K562 (cell line): ENCODE measurements around the gene NUTM1. TPM values are rescaled to one million over a fixed set of nuclear protein-coding genes. Genes with fewer than 3 reads are reported as not detected.
"Not testable (repeated sequence)": the region's sequence is repeated elsewhere in the genome, so short reads cannot be mapped to it uniquely, and the experiment has no call there.

Source experiments
- ATAC-seq: fragments of 200-7000 bp; cut with Tn5 transposase; 3 replicates; pipeline ENCODE4 v1.9.1; 2020; ENCODE audit warnings: moderate library complexity
- BruUV-seq: library from RNA; stranded (reverse); fragments of 400-500 nt; replicated peaks from 2 replicates; lab custom pipeline; 2021; lab: Mats Ljungman, UMichigan
- CTCF ChIA-PET: fragments of 300-600 bp; formaldehyde crosslinking; extraction: SDS; loops from one replicate; lab custom pipeline; 2021; ENCODE audit warnings: low intra/inter-chr PET ratio; lab: Yijun Ruan, JAX
- POLR2A ChIA-PET: fragments of 300-600, 350-650 bp; sonication (Branson Sonifier 250); formaldehyde crosslinking; extraction: SDS; loops from one replicate; lab custom pipeline; 2021; ENCODE audit warnings: antibody characterized with exemption, inconsistent platforms; lab: Yijun Ruan, JAX
- DNase-seq, 4 experiments: peaks; one replicate each; pipeline versions ENCODE4 v3.0.0 to v3.0.0-alpha.2; 2011 to 2018; ENCODE audit warnings: low spot score in 3 of 4, mixed read lengths in 3 of 4; ENCODE audit errors: extremely low read depth in 1 of 4
- FAIRE-seq: peaks from 2 replicates; lab custom pipeline; 2011; peaks lifted over from hg19 to GRCh38; lab: Jason Lieb, UNC
- H2AFZ ChIP-seq: 2 replicates; pipeline ENCODE4 v1.6.0; 2011; ENCODE audit warnings: low read depth, low read length, control low read depth, inconsistent platforms
- H3K27ac ChIP-seq: fragments of 200-600 bp; 3 replicates; pipeline ENCODE4 v1.8.0; 2011; ENCODE audit warnings: low read depth, mild to moderate bottlenecking, control low read depth, inconsistent platforms, low read length, moderate library complexity, mixed read lengths; ENCODE audit errors: extremely low read depth
- H3K27me3 ChIP-seq, 2 experiments: fragments of 300-600 bp in 1 of 2; 2 replicates in 1 of 2; 3 replicates in 1 of 2; pipeline versions ENCODE4 v1.6.0 to v1.8.0; 2011; ENCODE audit warnings: inconsistent platforms in 2 of 2, low read length in 2 of 2, mild to moderate bottlenecking in 1 of 2, mixed read lengths in 1 of 2, moderate library complexity in 1 of 2; ENCODE audit not compliant: control insufficient read depth in 2 of 2, insufficient read depth in 2 of 2
- H3K36me3 ChIP-seq: fragments of 300-600 bp; 3 replicates; pipeline ENCODE4 v1.8.0; 2011; ENCODE audit warnings: mild to moderate bottlenecking, low read length, inconsistent platforms; ENCODE audit not compliant: control insufficient read depth, insufficient read depth
- H3K4me1 ChIP-seq, 2 experiments: fragments of 200-600 bp in 1 of 2; replicated peaks in 1 of 2; 2 replicates in 1 of 2; 3 replicates in 1 of 2; pipeline versions ENCODE4 v1.5.1 to v1.8.0; 2011; ENCODE audit warnings: inconsistent platforms in 2 of 2, low read length in 2 of 2, mild to moderate bottlenecking in 1 of 2, mixed read lengths in 1 of 2, moderate library complexity in 1 of 2; ENCODE audit not compliant: control insufficient read depth in 2 of 2, insufficient read depth in 2 of 2
- H3K4me2 ChIP-seq: 2 replicates; pipeline ENCODE4 v1.6.1; 2011; ENCODE audit warnings: low read length, control low read depth, inconsistent platforms, mixed read lengths; ENCODE audit not compliant: insufficient read depth
- H3K4me3 ChIP-seq: fragments of 200-600 bp; sonication (generic), shearing (Covaris generic); 2 replicates; pipeline ENCODE4 v1.5.1; 2016; ENCODE audit warnings: control low read depth, inconsistent platforms
- H3K79me2 ChIP-seq: fragments of 200-600 bp; 3 replicates; pipeline ENCODE4 v1.8.0; 2011; ENCODE audit warnings: low read length, inconsistent platforms; ENCODE audit not compliant: control insufficient read depth, insufficient read depth
- H3K9ac ChIP-seq, 2 experiments: 2 replicates each; pipeline versions ENCODE4 v1.6.0 to v1.6.1; 2011; ENCODE audit warnings: low read depth in 2 of 2, low read length in 2 of 2, control low read depth in 1 of 2, inconsistent platforms in 1 of 2, mild to moderate bottlenecking in 1 of 2, mixed read lengths in 1 of 2; ENCODE audit not compliant: insufficient read depth in 1 of 2
- H3K9me1 ChIP-seq: one replicate; pipeline ENCODE4 v1.6.0; 2011; ENCODE audit warnings: inconsistent platforms, mild to moderate bottlenecking, low read length, moderate library complexity; ENCODE audit not compliant: control insufficient read depth, insufficient read depth
- H3K9me3 ChIP-seq: replicated peaks from 2 replicates; pipeline ENCODE4 v1.5.1; 2011; ENCODE audit warnings: low read depth, low read length, inconsistent platforms; ENCODE audit not compliant: control insufficient read depth, insufficient read depth
- H4K20me1 ChIP-seq: replicated peaks from 2 replicates; pipeline ENCODE4 v1.6.1; 2011; ENCODE audit warnings: low read length, inconsistent platforms, mixed read lengths; ENCODE audit not compliant: control insufficient read depth, insufficient read depth
- WGBS: fragments of 100-300 bp; shearing (Covaris generic); methylation state at CpG from one replicate; pipeline ENCODE4 v1.1.6; 2016; ENCODE audit warnings: low coverage, mixed read lengths; ENCODE audit not compliant: insufficient coverage; ENCODE audit errors: missing lambda C conversion rate; 5-methylcytosine and 5-hydroxymethylcytosine counted together
- in situ Hi-C: fragments of 300-500 bp; cut with MboI; formaldehyde crosslinking; loops from 4 replicates; pipeline ENCODE4 v1.15.0; 2018; ENCODE audit warnings: inconsistent platforms, mixed read lengths
- intact Hi-C: fragments of 100-400 bp; cut with micrococcal nuclease; formaldehyde crosslinking; loops from 2 replicates; pipeline ENCODE4 v1.14.2; 2022
- polyA plus RNA-seq, 8 experiments: library from polyadenylated mRNA; depleted of rRNA in 4 of 8; stranded (reverse) in 5 of 8; unstranded in 3 of 8; fragments of >200 nt; fragmentation: Nextera tagmentation in 2 of 8; fragmentation: Illumina TruSeq in 1 of 8; extraction: Ambion mirVana in 2 of 8; extraction: Trizol in 1 of 8; gene quantifications; 2 replicates each; pipeline versions ENCODE4 v1.2.1 to v1.2.3, GENCODE V29; 2011 to 2014; ENCODE audit warnings: inconsistent platforms in 1 of 8, missing spikeins in 1 of 8
- total RNA-seq, 7 experiments: library from RNA; depleted of rRNA in 6 of 7; stranded (reverse); fragments of >200 nt in 6 of 7; fragmentation: Illumina TruSeq in 2 of 7; extraction: Trizol in 2 of 7; gene quantifications; 2 replicates each; pipeline versions ENCODE4 v1.2.1 to v1.2.3, GENCODE V29; 2011 to 2021; ENCODE audit warnings: low replicate concordance in 1 of 7

Gene NUTM1
- total and polyA plus RNA-seq, 9 of the 15 experiments (the other 6 are each of a cell fraction or from before 2014, with no cell fraction given) = 0.01 to 0.05 (median 0.04) TPM; not detected in 4

DNA sequence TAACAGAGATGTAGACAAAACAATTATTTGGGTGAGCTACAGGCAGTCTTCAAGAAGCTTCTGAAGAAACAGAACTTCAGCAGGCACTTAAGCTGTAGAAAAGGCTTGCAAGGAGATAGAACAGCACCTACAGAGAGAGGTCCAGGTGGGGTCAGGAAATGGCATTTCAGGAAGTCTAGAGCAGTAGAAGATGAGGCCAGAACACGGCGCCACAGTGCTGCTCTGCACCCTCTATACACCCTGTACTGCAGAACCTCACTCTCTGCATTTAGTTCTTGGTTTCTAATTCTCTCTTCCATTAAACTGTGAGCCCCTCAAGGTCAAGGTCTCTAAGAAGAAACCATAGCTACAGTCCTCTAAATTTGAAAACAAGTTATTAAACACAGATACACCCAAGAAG is 49.9 kb downstream of the NUTM1 start:
- BruUV-seq, in situ Hi-C loops, H3K27ac ChIP-seq, FAIRE-seq, H3K79me2 ChIP-seq, H3K27me3 ChIP-seq, H4K20me1 ChIP-seq, H3K4me1 ChIP-seq, H3K4me3 ChIP-seq, ATAC-seq, intact Hi-C loops, H3K36me3 ChIP-seq, H3K9me3 ChIP-seq, H3K9me1 ChIP-seq, H2AFZ ChIP-seq, POLR2A ChIA-PET, CTCF ChIA-PET, DNase-seq, H3K4me2 ChIP-seq, H3K9ac ChIP-seq: not testable (repeated sequence)
- WGBS = no CpG with 5 or more reads among the region's 2 CpGs

DNA sequence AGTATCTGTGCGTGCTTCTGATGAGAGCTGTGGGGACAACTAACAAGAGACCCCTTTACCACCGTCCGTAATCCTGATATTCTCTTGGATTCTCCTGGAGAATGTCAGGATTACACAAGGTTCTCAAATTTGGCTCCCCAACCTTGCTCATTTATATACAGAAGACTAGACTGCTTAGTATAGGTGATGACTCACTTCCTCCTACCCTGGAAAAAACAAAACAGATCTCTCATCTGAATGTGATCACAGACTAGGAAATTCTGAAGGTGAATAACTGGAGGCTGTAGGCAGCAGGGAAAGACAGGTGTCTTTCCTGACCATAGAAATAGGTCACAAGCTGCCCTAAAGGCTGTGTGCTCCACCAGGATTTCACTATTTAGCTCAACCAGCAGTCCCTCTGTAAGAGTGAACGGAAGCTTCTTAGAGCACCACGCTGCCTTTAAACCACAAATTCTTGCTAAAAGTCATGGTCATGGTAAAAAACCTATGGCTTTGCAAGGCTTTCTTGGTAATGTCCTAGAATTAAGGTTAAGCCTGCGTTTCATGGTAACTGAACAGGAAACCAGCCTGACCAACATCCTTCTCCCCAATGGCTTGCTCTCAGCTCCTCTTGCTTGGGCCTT is 54.6 kb downstream of the NUTM1 start:
- H3K27ac ChIP-seq, H3K36me3 ChIP-seq, CTCF ChIA-PET, H3K9me3 ChIP-seq, H3K4me3 ChIP-seq, POLR2A ChIA-PET, H3K4me1 ChIP-seq, H3K9me1 ChIP-seq, in situ Hi-C loops, BruUV-seq, H3K27me3 ChIP-seq, intact Hi-C loops, FAIRE-seq, ATAC-seq, H3K9ac ChIP-seq, H3K79me2 ChIP-seq, H4K20me1 ChIP-seq, DNase-seq, H3K4me2 ChIP-seq, H2AFZ ChIP-seq: not testable (repeated sequence)
- WGBS = no CpG with 5 or more reads among the region's 6 CpGs

- H3K9ac ChIP-seq, BruUV-seq, CTCF ChIA-PET, H3K9me3 ChIP-seq, H3K36me3 ChIP-seq, H3K4me2 ChIP-seq, H3K79me2 ChIP-seq, H4K20me1 ChIP-seq, DNase-seq, FAIRE-seq, in situ Hi-C loops, ATAC-seq, POLR2A ChIA-PET, H3K27me3 ChIP-seq, H3K9me1 ChIP-seq, H3K27ac ChIP-seq, intact Hi-C loops, H3K4me3 ChIP-seq, H3K4me1 ChIP-seq, H2AFZ ChIP-seq: not testable (repeated sequence)
- WGBS = 90% methylated on average over 1 of the region's 4 CpGs
These were observed 60.1 kb downstream of the NUTM1 start for GRCh38 chr15:34403160-34403598.

GRCh38 chr15:34403899-34404298 is 60.8 kb downstream of the NUTM1 start:
- DNase-seq, BruUV-seq, H3K4me3 ChIP-seq, POLR2A ChIA-PET, H2AFZ ChIP-seq, H3K79me2 ChIP-seq, ATAC-seq, H3K27me3 ChIP-seq, H3K27ac ChIP-seq, H3K9me1 ChIP-seq, H3K4me2 ChIP-seq, CTCF ChIA-PET, in situ Hi-C loops, FAIRE-seq, H3K4me1 ChIP-seq, H3K9me3 ChIP-seq, H3K36me3 ChIP-seq, intact Hi-C loops, H4K20me1 ChIP-seq, H3K9ac ChIP-seq: not testable (repeated sequence)
- no CpG with 5 or more reads among the region's 3 CpGs for WGBS
